GM13977 (cell line): ENCODE measurements around the gene RAB22A.

ENCODE experiments used
- DNase-seq: peaks from one replicate; pipeline ENCODE4 v3.0.0; 2012; ENCODE audit warnings: low spot score
- in situ Hi-C: fragments of 300-500 bp; cut with MboI; formaldehyde crosslinking; loops from one replicate; pipeline ENCODE4 v1.12.0; 2022; ENCODE audit warnings: low sequenced_read_pairs, low pct_unique_long_range_greater_than_20kb, mixed read lengths, inconsistent platforms; ENCODE audit not compliant: unreplicated experiment
- TF ChIP-seq, protein P1 (sequence below): IDR thresholded peaks from 2 replicates; pipeline ENCODE4 v1.5.1; 2012; ENCODE audit warnings: mild to moderate bottlenecking, control low read depth; ENCODE audit not compliant: insufficient read depth; ENCODE audit errors: extremely low read depth, missing control alignments

Gene RAB22A

DNA sequence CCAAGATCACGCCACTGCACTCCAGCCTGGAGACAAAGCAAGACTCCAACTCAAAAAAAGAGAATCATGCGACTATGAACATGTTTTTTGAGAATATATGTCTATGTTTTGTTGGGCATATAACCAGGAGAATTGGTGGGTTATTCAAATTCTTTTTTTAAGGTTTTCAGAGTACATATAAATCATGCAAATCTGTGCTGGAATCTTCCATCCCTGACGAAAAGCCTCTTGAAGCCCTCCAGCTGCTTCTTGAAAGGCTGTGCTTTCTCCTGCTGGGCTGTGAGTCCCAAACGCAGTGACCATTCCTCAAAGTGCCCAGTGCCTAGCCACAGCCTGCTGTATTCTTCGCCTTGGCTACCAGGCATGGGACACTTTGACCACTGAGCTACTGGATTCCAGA is 9.2 kb upstream of the RAB22A start:
- DNase-seq, result no peak
- in situ Hi-C loops, result no loop called here
- TF ChIP-seq, protein P1, sequence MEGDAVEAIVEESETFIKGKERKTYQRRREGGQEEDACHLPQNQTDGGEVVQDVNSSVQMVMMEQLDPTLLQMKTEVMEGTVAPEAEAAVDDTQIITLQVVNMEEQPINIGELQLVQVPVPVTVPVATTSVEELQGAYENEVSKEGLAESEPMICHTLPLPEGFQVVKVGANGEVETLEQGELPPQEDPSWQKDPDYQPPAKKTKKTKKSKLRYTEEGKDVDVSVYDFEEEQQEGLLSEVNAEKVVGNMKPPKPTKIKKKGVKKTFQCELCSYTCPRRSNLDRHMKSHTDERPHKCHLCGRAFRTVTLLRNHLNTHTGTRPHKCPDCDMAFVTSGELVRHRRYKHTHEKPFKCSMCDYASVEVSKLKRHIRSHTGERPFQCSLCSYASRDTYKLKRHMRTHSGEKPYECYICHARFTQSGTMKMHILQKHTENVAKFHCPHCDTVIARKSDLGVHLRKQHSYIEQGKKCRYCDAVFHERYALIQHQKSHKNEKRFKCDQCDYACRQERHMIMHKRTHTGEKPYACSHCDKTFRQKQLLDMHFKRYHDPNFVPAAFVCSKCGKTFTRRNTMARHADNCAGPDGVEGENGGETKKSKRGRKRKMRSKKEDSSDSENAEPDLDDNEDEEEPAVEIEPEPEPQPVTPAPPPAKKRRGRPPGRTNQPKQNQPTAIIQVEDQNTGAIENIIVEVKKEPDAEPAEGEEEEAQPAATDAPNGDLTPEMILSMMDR, result no peak

- no peak for DNase-seq
- TF ChIP-seq, protein P1, result no peak
- in situ Hi-C loops, result no loop called here
Measured at GRCh38 chr20:58303547-58303946, 6.0 kb upstream of the RAB22A start.

GRCh38 chr20:58305061-58305460 is 4.5 kb upstream of the RAB22A start:
- TF ChIP-seq, protein P1, result no peak
- in situ Hi-C loops, result no loop called here
- DNase-seq, result no peak

- TF ChIP-seq, protein P1, result no peak
- in situ Hi-C loops, result no loop called here
- DNase-seq, result peak; percentile 46
Measured at GRCh38 chr20:58306421-58307261, 2.9 kb upstream of the RAB22A start.

DNA sequence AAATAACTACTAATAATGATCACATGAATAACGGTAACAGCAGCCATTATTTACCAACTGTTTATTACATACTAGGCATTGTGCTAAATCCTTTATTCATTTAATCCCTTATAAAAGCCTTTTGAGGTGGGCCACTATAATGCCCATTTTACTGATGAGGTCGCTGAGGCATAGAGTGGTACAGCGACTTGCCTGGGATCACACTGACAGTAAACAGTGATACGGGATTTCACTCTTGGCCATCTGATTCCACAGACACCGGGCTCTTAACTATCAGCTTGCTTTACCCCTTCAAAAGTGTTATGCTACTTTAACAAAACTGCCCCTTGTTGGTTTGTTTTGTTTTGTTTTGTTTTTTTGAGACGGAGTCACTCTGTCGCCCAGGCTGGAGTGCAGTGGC is 2.2 kb upstream of the RAB22A start:
- DNase-seq, result no peak
- in situ Hi-C loops, result no loop called here

DNA sequence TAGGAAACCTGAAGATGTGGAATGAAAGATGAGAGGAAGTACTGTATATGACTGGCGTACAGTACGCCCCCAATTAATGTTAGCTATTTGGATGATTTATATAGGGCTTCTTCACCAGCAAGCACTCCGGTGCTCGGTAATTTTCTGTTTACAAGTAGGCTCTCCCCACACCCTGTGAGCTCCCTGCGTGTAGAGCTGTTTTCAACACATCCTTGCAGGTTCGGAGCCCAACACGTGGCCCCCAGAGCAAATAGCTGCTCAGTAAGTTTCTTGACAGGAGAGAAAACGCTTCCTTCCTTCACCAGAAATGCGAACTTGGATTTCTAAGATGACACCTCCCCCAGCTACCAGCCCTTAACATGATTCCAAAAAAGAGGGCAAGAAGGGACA is 1.2 kb upstream of the RAB22A start:
- in situ Hi-C loops, result no loop called here
- TF ChIP-seq, protein P1, result no peak

More for the DNA sequence above, 2.2 kb upstream of the RAB22A start:
- TF ChIP-seq, protein P1, result no peak

More for the DNA sequence above, 1.2 kb upstream of the RAB22A start:
- no peak for DNase-seq
